ENCODE data around the gene PDS5B.
"Not testable (repeated sequence)": the region's sequence is repeated elsewhere in the genome, so short reads cannot be mapped to it uniquely, and the experiment has no call there.

PDS5B gene

DNA sequence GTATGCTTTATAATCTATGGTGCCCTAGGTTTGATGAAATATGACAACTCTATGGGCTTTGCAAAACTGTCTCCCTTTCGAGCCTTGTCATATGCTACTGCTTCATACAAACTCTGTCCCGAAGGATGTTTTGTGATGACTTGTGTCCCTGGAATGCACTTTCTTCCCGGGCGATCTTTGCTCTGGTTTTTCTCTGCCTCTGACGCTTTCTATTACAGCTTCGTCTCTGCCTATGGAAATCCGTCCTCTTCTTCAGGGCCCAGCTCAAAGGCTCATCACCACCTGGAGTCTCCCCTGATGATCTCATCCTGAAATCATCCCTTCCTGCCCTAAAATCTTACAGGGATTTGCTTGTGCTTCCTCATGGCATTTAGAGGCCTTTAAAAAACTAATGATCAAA, 238.4 kb downstream of the PDS5B start:
- ChIA-PET POLR2A (no interaction called here), CTCF (no interaction called here)

DNA sequence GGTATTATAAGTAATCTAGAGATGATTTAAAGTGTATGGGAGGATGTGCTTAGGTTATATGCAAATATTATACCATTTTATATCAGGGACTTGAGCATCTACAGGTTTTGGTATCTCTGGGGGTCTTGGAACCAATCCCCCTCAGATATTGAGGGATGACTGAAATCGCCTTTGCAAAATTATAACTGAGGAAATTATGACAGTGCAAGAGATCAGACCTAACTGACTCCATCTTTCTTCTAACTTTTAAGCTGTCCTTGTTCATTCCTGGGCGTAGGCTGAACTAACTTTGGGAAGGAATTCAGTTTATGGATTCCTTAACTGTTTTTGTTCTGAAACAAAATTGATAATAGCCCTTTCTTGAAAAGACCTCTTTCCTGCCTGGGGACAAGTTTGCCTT, 239.2 kb downstream of the PDS5B start:
- ChIA-PET POLR2A (no interaction called here), CTCF (no interaction called here)
- H3K4me3 ChIP-seq (ENCODE audit: low read depth, low read length): no peak overlapping the region

More for the DNA sequence above, 238.4 kb downstream of the PDS5B start:
- DNase-seq (ENCODE audit: low read depth, low spot score): peak; percentile 66
- TF ChIP-seq, protein P1, sequence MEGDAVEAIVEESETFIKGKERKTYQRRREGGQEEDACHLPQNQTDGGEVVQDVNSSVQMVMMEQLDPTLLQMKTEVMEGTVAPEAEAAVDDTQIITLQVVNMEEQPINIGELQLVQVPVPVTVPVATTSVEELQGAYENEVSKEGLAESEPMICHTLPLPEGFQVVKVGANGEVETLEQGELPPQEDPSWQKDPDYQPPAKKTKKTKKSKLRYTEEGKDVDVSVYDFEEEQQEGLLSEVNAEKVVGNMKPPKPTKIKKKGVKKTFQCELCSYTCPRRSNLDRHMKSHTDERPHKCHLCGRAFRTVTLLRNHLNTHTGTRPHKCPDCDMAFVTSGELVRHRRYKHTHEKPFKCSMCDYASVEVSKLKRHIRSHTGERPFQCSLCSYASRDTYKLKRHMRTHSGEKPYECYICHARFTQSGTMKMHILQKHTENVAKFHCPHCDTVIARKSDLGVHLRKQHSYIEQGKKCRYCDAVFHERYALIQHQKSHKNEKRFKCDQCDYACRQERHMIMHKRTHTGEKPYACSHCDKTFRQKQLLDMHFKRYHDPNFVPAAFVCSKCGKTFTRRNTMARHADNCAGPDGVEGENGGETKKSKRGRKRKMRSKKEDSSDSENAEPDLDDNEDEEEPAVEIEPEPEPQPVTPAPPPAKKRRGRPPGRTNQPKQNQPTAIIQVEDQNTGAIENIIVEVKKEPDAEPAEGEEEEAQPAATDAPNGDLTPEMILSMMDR (IDR thresholded peaks at IDR 0.05; ENCODE audit: insufficient read depth, low read length, missing control alignments): no peak
- H3K4me3 ChIP-seq (ENCODE audit: low read depth, low read length): no peak overlapping the region

DNA sequence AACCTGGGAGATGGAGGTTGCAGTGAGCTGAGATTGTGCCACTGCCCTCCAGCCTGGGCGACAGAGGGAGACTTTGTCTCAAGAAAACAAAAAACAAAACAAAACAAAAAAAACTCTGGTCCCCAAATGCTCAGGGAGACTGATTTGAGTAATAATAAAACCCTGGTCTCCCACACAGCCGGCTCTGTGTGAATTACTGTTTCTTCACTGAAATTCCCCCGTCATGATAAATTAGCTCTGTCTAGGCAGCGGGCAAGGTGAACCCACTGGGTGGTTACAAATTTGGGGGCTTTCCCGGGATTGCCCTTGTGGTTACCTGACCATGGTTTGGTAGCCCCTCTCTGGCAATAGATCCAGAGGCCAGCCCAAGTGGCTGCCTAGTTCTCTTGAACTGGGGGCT, 240.1 kb downstream of the PDS5B start:
- POLR2A ChIA-PET; DNase-seq (ENCODE audit: low read depth, low spot score): not testable (repeated sequence)

More for the DNA sequence above, 239.2 kb downstream of the PDS5B start:
- TF ChIP-seq, protein P1 (IDR thresholded peaks at IDR 0.05; ENCODE audit: insufficient read depth, low read length, missing control alignments): no peak
- DNase-seq (ENCODE audit: low read depth, low spot score): no peak

More for the DNA sequence above, 240.1 kb downstream of the PDS5B start:
- H3K4me3 ChIP-seq (ENCODE audit: low read depth, low read length); CTCF ChIA-PET: not testable (repeated sequence)

All from AG04449 (cell line).